Activated naive CD4-positive, alpha-beta T cell treated with anti-CD3 and anti-CD28 coated beads, Interleukin-2, amount 10 ng/mL, durations not matched to agents 7 days and 5 days (primary cell): ENCODE measurements around the gene SNRPA.
"Not testable (repeated sequence)": the region's sequence is repeated elsewhere in the genome, so short reads cannot be mapped to it uniquely, and the experiment has no call there.

Source experiments
- CTCF ChIA-PET: fragments of 350-600 bp; sonication (Branson Sonifier 250); formaldehyde crosslinking; loops from one replicate; lab custom pipeline; 2021; ENCODE audit warnings: antibody characterized with exemption; lab: Charles Lee
- DNase-seq: peaks from one replicate; pipeline ENCODE4 v3.0.0-alpha.2; 2020
- H3K27ac Mint-ChIP-seq: one replicate; pipeline ENCODE4 v1.8.0; 2021; ENCODE audit warnings: mild to moderate bottlenecking, moderate library complexity, mixed read lengths
- H3K27me3 Mint-ChIP-seq: one replicate; pipeline ENCODE4 v1.8.0; 2021; ENCODE audit warnings: mild to moderate bottlenecking, mixed read lengths
- H3K36me3 Mint-ChIP-seq: one replicate; pipeline ENCODE4 v1.8.0; 2021; ENCODE audit warnings: mixed read lengths
- H3K4me1 Mint-ChIP-seq: one replicate; pipeline ENCODE4 v1.8.0; 2021; ENCODE audit warnings: mixed read lengths
- H3K4me3 Mint-ChIP-seq: one replicate; pipeline ENCODE4 v1.8.0; 2021; ENCODE audit warnings: mild to moderate bottlenecking, moderate library complexity, mixed read lengths
- H3K9me3 Mint-ChIP-seq: one replicate; pipeline ENCODE4 v1.8.0; 2021; ENCODE audit warnings: mixed read lengths

SNRPA gene

GRCh38 chr19:40809358-40810086 is 58.5 kb downstream of the SNRPA start:
- no peak for DNase-seq
- Mint-ChIP-seq H3K9me3 (no peaks in the 10 kb centered on the region), H3K27me3 (peaks cover 41% of the 10 kb centered on the region), H3K4me1 (peaks cover 81% of the 10 kb centered on the region), H3K36me3 (peaks cover 48% of the 10 kb centered on the region), H3K27ac (no peak overlapping the region), H3K4me3 (no peak overlapping the region)
- CTCF ChIA-PET, result interaction anchor here (0.8 to 5.0 kb wide), 2 partner anchors 33 to 54 kb away, joined by 3 to 24 read pairs; no protein-coding TSS in a partner anchor

- Mint-ChIP-seq H3K36me3 (peaks cover 44% of the 10 kb centered on the region), H3K27me3 (peaks cover 48% of the 10 kb centered on the region), H3K4me1 (peaks cover 74% of the 10 kb centered on the region), H3K27ac (peak overlapping the region; percentile 68), H3K9me3 (no peaks in the 10 kb centered on the region), H3K4me3 (peak overlapping the region; percentile 87)
- DNase-seq, result no peak
- CTCF ChIA-PET, result interaction anchor here (0.8 kb wide), 1 partner anchor 33 kb away, joined by 3 read pairs; no protein-coding TSS in a partner anchor
Observed at GRCh38 chr19:40810160-40810559, 59.2 kb downstream of the SNRPA start.

- H3K4me3 Mint-ChIP-seq, result peak overlapping the region; percentile 87
- peak; percentile 76 for DNase-seq
- H3K27ac Mint-ChIP-seq, result peak overlapping the region; percentile 76
- H3K9me3 Mint-ChIP-seq, CTCF ChIA-PET: not testable (repeated sequence)
- H3K27me3 Mint-ChIP-seq, result peaks cover 54% of the 10 kb centered on the region
- H3K36me3 Mint-ChIP-seq, result peaks cover 37% of the 10 kb centered on the region
- peaks cover 68% of the 10 kb centered on the region for H3K4me1 Mint-ChIP-seq
Observed at GRCh38 chr19:40810649-40811408, 59.8 kb downstream of the SNRPA start.

DNA sequence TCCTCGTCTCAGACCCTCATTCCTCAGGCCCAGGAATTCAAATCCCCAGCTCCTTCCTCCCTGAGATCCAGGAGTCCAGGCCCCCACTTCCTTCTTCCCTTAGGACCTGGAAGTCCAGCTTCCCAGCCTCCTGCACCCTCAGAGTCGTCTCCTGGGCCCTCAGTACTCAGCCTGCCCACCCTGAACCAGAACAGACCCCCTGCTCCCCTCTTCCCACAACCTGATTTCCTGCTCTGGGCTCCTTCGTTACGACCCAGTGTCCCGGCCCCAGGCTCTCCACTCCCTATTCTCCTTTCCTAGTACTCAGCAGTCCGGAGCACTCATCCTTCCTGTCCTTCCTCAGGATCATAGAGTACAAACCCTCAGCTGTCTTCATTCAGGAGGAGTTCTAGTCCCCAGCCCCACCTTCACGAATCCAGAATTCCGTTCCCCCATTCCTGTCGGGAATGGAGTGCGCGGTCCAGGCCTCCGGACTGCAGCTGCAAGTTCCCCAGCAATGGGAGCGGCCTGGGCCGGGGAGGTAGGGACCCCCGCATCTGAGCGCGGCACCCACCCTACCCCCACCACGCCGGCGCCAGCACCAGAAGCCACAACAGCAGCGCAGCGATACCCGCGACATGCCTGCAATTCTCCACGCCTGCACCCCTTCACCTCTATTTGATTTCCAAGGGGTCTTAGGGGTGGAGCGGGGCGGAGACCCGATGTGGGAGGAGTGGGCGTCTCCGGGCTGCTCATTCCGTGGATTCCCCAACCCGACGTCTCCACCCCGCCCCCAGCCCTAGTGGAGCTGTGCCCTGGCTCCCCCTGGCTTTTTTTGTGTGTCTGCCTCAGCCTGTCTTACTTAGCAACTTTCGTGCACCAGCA is 60.7 kb downstream of the SNRPA start:
- Mint-ChIP-seq H3K27ac (peak overlapping the region; percentile 58), H3K9me3 (no peaks in the 10 kb centered on the region), H3K4me1 (peaks cover 59% of the 10 kb centered on the region), H3K4me3 (peak overlapping the region; percentile 87), H3K27me3 (peaks cover 61% of the 10 kb centered on the region), H3K36me3 (peaks cover 36% of the 10 kb centered on the region)
- DNase-seq, result peak; percentile 50
- CTCF ChIA-PET, result no interaction called here

- H3K4me3 Mint-ChIP-seq, result peak overlapping the region; percentile 87
- peak overlapping the region; percentile 37 for H3K27ac Mint-ChIP-seq
- H3K4me1 Mint-ChIP-seq, result peaks cover 50% of the 10 kb centered on the region
- DNase-seq, CTCF ChIA-PET, H3K9me3 Mint-ChIP-seq: not testable (repeated sequence)
- peaks cover 29% of the 10 kb centered on the region for H3K36me3 Mint-ChIP-seq
- H3K27me3 Mint-ChIP-seq, result peaks cover 67% of the 10 kb centered on the region
Observed at GRCh38 chr19:40812571-40812970, 61.6 kb downstream of the SNRPA start.

DNA sequence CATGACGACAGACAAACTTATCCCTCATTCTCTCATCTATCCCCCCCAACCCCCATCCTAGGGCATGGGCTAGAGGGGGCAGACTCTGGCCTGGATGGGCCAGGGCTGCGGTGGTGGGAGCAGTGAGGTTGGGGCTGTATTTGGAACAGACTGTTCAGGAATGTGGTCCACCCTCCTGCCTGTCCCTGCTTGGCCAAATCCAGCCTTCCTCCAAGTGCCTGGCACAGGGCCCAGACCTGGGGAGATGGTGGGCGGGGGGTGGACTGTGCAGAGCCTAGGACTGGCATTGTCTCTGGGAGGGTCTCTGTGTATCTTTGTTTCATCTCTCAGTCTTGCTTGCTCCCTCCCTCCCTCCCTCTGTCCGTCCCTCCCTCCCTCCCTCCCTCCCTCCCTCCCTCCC is 62.2 kb downstream of the SNRPA start:
- DNase-seq, result no peak

More for the DNA sequence above, 62.2 kb downstream of the SNRPA start:
- CTCF ChIA-PET, result no interaction called here
- Mint-ChIP-seq H3K27ac (no peak overlapping the region), H3K36me3 (peaks cover 24% of the 10 kb centered on the region), H3K9me3 (no peaks in the 10 kb centered on the region), H3K4me3 (no peak overlapping the region), H3K4me1 (peaks cover 52% of the 10 kb centered on the region), H3K27me3 (peaks cover 72% of the 10 kb centered on the region)
